ENCODE results near the gene FAM240A.

Gene FAM240A

DNA sequence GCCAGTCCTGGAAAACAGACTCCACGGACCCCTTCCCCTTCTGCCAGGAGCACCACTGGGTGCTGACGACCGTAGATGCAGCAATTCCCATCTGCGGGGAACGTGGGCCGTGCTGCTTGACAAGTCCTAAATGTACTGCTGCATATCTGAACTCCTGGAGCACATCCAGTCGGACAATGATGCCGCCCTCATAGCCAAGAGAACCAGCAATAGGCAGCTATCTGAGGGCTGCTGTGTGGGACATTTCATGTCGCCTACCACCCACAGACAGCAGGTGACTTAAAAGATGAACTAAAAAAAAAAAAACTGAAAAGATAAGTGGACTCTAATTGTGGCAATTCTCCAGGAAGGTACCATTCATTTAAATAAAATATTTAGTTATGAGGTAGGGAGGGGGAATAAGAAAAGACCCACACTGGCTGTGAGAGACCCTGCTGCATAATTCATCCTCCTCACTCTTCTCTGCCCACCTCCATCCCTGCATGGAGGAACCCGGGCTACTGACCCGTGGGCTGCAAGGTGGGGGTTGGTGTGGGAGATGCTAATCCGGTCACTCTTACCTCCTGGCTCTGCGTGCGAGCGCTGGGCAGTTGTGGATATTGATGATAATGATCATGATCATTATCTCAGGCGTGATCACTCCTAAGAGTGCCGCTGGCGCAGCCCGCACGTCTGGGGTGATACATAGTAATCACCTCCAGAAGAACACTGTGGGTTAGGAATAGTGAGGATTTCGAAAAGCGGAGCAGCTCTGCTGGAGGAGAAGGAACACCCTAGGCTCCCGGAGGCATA lies 52.8 kb downstream of the FAM240A start:
- TF ChIP-seq, protein P1, sequence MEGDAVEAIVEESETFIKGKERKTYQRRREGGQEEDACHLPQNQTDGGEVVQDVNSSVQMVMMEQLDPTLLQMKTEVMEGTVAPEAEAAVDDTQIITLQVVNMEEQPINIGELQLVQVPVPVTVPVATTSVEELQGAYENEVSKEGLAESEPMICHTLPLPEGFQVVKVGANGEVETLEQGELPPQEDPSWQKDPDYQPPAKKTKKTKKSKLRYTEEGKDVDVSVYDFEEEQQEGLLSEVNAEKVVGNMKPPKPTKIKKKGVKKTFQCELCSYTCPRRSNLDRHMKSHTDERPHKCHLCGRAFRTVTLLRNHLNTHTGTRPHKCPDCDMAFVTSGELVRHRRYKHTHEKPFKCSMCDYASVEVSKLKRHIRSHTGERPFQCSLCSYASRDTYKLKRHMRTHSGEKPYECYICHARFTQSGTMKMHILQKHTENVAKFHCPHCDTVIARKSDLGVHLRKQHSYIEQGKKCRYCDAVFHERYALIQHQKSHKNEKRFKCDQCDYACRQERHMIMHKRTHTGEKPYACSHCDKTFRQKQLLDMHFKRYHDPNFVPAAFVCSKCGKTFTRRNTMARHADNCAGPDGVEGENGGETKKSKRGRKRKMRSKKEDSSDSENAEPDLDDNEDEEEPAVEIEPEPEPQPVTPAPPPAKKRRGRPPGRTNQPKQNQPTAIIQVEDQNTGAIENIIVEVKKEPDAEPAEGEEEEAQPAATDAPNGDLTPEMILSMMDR (IDR thresholded peaks at IDR 0.05; ENCODE audit: extremely low read depth, insufficient read depth, missing control alignments) = no peak
- in situ Hi-C loops (cut with MboI; ENCODE audit: low pct_unique_long_range_greater_than_20kb, low sequenced_read_pairs, unreplicated experiment) = no loop called here

DNA sequence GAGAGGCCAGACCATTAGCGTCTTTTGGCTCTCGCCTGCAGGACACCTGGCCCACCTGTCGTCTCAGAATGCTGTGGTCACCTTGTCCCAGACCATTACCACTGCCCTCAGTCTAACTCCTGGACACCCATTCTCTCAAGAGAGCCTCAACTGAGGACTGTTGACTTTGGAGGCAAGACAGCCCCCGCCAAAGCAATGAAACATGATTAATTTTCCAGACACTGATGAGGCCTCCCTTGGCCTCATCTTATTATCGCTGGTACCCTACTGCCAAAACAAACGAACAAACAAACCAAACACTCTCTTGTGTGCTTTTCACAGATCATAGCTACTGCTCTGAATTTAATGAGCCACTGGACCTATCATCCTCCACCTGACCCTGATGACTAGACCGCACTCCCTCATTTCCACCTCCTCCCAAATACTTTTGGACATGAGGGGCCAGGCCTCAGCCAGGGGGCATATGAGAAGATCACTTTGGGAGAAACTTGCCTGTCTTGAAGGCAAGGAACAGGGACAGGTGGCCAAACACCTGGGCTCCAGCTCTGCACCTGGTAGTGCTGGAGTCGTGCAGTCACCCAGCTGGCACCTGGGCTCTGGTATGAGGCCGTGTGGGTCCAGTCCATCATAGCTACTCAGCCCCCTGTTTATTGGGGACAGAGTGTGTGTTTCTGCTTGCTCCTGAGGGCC lies 53.6 kb downstream of the FAM240A start:
- DNase-seq (ENCODE audit: low spot score) = no peak
- in situ Hi-C loops (cut with MboI; ENCODE audit: low pct_unique_long_range_greater_than_20kb, low sequenced_read_pairs, unreplicated experiment) = no loop called here
- TF ChIP-seq, protein P1 (IDR thresholded peaks at IDR 0.05; ENCODE audit: extremely low read depth, insufficient read depth, missing control alignments) = no peak

More for the DNA sequence above, 52.8 kb downstream of the FAM240A start:
- no peak for DNase-seq (ENCODE audit: low spot score)

DNA sequence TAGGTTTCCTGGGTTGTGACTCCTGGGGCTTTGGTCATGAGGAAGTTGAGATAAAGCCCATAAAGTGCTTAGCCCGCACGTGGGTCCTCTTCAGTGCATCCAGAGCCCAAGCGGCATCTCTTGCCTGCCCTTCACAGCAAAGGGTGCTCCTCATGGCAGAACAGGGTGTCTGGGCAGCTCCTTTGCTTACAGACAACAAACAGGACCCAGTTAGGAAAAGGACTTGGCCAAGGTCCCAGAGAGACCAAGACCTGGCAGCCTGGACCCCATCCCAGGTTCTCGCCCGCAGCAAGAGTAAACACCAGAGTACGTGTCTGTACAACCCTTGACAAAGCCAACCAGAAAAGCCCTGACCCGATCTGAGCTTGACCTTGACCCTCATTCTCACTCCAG lies 54.1 kb downstream of the FAM240A start:
- TF ChIP-seq, protein P1 (IDR thresholded peaks at IDR 0.05; ENCODE audit: extremely low read depth, insufficient read depth, missing control alignments) = no peak
- in situ Hi-C loops (cut with MboI; ENCODE audit: low pct_unique_long_range_greater_than_20kb, low sequenced_read_pairs, unreplicated experiment) = no loop called here
- DNase-seq (ENCODE audit: low spot score) = peak; percentile 10

DNA sequence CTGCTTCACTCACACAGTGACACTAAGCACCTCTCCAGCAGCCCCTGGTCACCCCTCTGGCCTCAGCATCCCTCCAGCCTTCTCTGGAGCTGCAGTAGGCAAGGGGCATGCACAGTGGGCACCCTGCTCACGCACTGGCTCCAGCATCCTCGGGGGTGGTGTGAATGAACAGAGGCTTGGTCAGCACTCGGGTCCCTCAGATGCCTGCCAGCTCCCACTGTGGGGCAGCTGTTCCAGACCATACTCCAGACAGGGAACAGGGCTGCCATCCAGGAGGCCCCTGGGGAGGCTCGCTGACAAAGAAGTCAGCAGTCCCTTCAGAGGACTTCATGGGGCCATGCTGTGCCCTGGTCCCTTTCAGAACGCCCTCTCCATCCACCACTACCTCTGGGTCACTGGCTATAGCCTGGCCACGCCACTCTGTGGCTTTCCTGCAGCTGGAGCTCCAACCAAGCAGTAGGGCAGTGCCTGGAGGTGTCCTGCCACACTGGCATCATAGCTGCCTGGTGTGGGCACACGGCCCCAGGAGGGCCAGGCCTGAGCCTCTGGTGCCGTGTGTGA lies 54.8 kb downstream of the FAM240A start:
- TF ChIP-seq, protein P1 (IDR thresholded peaks at IDR 0.05; ENCODE audit: extremely low read depth, insufficient read depth, missing control alignments) = no peak
- DNase-seq (ENCODE audit: low spot score) = peak; percentile 6
- in situ Hi-C loops (cut with MboI; ENCODE audit: low pct_unique_long_range_greater_than_20kb, low sequenced_read_pairs, unreplicated experiment) = no loop called here

DNA sequence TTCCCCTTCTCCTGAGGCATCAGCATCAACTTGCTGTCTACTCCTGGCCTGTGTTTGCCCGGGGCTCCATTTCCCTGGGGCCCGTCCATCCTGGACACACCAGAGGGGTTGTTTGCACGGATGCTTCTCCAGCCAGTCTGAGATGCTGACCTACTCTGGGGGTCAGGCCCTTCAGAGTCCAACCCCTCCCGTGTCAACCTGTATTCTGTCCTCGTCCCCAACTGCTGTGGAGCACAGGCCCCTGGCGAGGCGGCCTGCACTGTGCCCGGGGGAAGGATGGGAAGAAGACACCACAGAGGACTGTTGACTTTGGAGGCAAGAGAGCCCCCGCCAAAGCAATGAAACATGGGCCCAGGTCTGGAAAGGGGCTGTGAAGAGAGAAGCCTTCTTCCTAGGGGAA lies 55.3 kb downstream of the FAM240A start:
- DNase-seq (ENCODE audit: low spot score) = no peak
- TF ChIP-seq, protein P1 (IDR thresholded peaks at IDR 0.05; ENCODE audit: extremely low read depth, insufficient read depth, missing control alignments) = no peak
- in situ Hi-C loops (cut with MboI; ENCODE audit: low pct_unique_long_range_greater_than_20kb, low sequenced_read_pairs, unreplicated experiment) = no loop called here

DNA sequence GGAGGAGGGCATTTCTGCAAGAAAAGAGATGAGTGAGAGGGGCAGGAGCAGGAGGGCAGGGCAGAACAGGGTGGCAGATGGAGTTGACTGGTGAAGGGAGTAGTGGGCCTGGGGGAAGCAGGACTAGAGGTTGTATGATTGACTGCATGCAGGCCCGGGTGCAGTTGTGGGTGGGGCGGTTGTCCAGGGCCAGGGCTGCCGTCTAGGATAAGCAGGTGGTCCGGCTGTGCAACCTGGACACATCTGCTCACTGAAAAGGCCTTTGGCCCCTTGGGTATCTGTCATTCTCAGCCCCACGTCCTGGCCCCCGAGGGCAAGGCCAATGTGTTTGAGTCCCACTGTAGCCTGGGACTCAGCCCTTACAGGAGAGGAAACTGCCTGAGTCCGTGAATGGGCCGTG lies 55.8 kb downstream of the FAM240A start:
- DNase-seq (ENCODE audit: low spot score) = peak; percentile 17
- TF ChIP-seq, protein P1 (IDR thresholded peaks at IDR 0.05; ENCODE audit: extremely low read depth, insufficient read depth, missing control alignments) = no peak
- in situ Hi-C loops (cut with MboI; ENCODE audit: low pct_unique_long_range_greater_than_20kb, low sequenced_read_pairs, unreplicated experiment) = no loop called here
